Hair follicular keratinocyte (primary cell): ENCODE measurements around the gene OR8D1. TPM values are rescaled to one million over a fixed set of nuclear protein-coding genes. Genes with fewer than 3 reads are reported as not detected.

Experiments
- total RNA-seq: library from RNA; depleted of rRNA; stranded (reverse); fragments of >200 nt; gene quantifications from 2 replicates; pipeline ENCODE4 v1.2.3, GENCODE V29; 2015

OR8D1 gene
- total RNA-seq = not detected in 2 replicates

DNA sequence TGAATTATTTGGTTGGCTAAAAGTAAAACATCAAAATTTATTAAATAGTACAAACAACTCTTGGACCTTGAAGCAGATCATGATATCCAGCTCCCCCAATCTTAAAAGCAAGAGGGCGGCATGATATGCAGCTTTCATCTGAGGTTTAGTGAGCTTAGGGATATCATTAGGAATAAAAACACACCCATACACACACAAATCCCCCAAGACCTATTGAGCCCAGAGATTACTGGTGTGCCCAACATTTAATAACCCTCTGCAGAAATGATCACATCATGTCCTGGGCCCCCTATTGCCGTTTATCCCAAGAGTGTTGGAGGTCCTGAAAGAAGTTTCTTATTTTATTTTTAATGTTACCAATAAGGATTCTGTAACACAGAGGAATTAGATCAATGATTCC is at the start of gene OR8D1:
TSS of gene OR8D1 (minus strand) at position 101 of the 400 bp plus-strand sequence. CDS start 3,183 bp downstream, outside the sequence.

DNA sequence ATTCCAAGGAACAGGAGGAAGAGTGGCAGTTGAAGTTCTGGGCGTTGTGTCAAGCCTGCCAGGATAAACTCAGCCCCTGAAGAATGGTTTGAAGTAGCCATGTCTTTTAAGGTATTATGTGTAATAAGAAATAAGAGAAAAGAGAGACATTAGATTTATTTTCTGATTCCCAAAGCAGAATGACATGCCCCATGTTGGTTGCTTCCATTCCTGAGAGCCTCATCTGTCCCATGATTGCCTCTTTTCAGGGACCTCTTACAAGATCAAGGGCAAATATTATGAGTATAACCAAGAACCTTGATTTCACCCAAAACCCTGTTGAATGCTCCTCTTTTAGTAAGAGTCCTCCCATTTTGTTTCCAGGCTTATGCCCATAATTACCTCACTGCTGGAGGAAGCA is 6.3 kb upstream of the OR8D1 start, which contains the start of gene OR8D2:
TSS of gene OR8D2 (minus strand) at position 101 of the 400 bp plus-strand sequence. CDS start at position 101, 0 bp downstream.

GRCh38 chr11:124256076-124256475 is 57.7 kb downstream of the OR8D1 start, which contains the start of gene OR8G5:
OR8G5 (plus strand) TSS chr11:124256376; CDS start chr11:124264932, 8,556 bp downstream.

Other genes starting within 250 kb of the OR8D1 start
- 16.1 and 25.1 TPM in 2 replicates for gene VWA5A, start 198.5 kb downstream of the OR8D1 start, total RNA-seq
- gene OR10D3, start 130.6 kb downstream of the OR8D1 start, total RNA-seq = not detected in 2 replicates
- gene OR8G1, start 72.9 kb downstream of the OR8D1 start, total RNA-seq = not detected in 2 replicates
- gene OR8G5, start 57.6 kb downstream of the OR8D1 start, total RNA-seq = not detected in 2 replicates
- not detected in 2 replicates for gene OR8D2, start 6.2 kb upstream of the OR8D1 start, total RNA-seq
- not detected in 2 replicates for gene OR8B2, start 70.5 kb upstream of the OR8D1 start, total RNA-seq
- gene OR8B3, start 85.1 kb upstream of the OR8D1 start, total RNA-seq = not detected in 2 replicates
- gene OR8B4, start 110.9 kb upstream of the OR8D1 start, total RNA-seq = not detected in 2 replicates
- not detected in 2 replicates for gene OR8B8, start 131.7 kb upstream of the OR8D1 start, total RNA-seq
- not detected in 2 replicates for gene OR8B12, start 229.7 kb upstream of the OR8D1 start, total RNA-seq